Liver (tissue), 9 donors: ENCODE data around the gene TMEM91. TPM values are rescaled to one million over a fixed set of nuclear protein-coding genes. Genes with fewer than 3 reads are reported as not detected.
A peak's percentile ranks its signal among the peaks of the same experiment; 100 is the strongest.

Experiments
- DNase-seq: peaks from one replicate; pipeline ENCODE4 v3.0.0-alpha.2; 2017; ENCODE audit warnings: low spot score
- H3K27ac ChIP-seq, 2 donors: one replicate each; pipeline ENCODE4 v1.7.0; 2013; ENCODE audit warnings: inconsistent platforms in 2 of 2, low read length in 2 of 2, control low read depth in 1 of 2, low read depth in 1 of 2, mild to moderate bottlenecking in 1 of 2
- H3K27me3 ChIP-seq, 4 donors: one replicate each; pipeline versions ENCODE4 v1.6.1 to v1.7.0; 2013; ENCODE audit warnings: low read length in 3 of 4, inconsistent platforms in 1 of 4, mild to moderate bottlenecking in 1 of 4, moderate library complexity in 1 of 4; ENCODE audit not compliant: control insufficient read depth in 4 of 4, insufficient read depth in 4 of 4
- H3K36me3 ChIP-seq, 4 donors: one replicate each; pipeline versions ENCODE4 v1.6.1 to v1.7.0; 2013; ENCODE audit warnings: low read length in 3 of 4, mild to moderate bottlenecking in 3 of 4, low read depth in 1 of 4, moderate library complexity in 1 of 4; ENCODE audit not compliant: control insufficient read depth in 4 of 4, insufficient read depth in 3 of 4
- H3K4me1 ChIP-seq, 4 donors: one replicate each; pipeline versions ENCODE4 v1.6.1 to v1.7.0; 2013; ENCODE audit warnings: low read length in 3 of 4, mild to moderate bottlenecking in 3 of 4, moderate library complexity in 1 of 4; ENCODE audit not compliant: control insufficient read depth in 4 of 4, insufficient read depth in 4 of 4
- H3K4me3 ChIP-seq, 3 donors: one replicate each; pipeline versions ENCODE4 v1.6.1 to v1.7.0; 2013; ENCODE audit warnings: low read length in 3 of 3, control low read depth in 1 of 3, low read depth in 1 of 3, mild to moderate bottlenecking in 1 of 3
- H3K9ac ChIP-seq, 2 donors: one replicate each; pipeline ENCODE4 v1.7.0; 2013; ENCODE audit warnings: low read length in 2 of 2, mild to moderate bottlenecking in 2 of 2, moderate library complexity in 2 of 2, control low read depth in 1 of 2, low read depth in 1 of 2
- H3K9me3 ChIP-seq, 4 donors: one replicate each; pipeline versions ENCODE4 v1.6.1 to v1.7.0; 2013; ENCODE audit warnings: low read length in 3 of 4; ENCODE audit not compliant: control insufficient read depth in 4 of 4
- EGR1 ChIP-seq, 2 donors: IDR thresholded peaks; 2 replicates each; pipeline ENCODE4 v1.6.1; 2016 to 2018; ENCODE audit warnings: antibody characterized with exemption in 2 of 2, low read depth in 2 of 2
- FOXA1 ChIP-seq: IDR thresholded peaks from 2 replicates; pipeline ENCODE4 v1.6.1; 2016; ENCODE audit warnings: antibody characterized with exemption
- GABPA ChIP-seq, 2 donors: IDR thresholded peaks in 1 of 2; conservative IDR thresholded peaks in 1 of 2; 2 replicates each; pipeline ENCODE4 v1.6.1; 2016; ENCODE audit warnings: antibody characterized with exemption in 2 of 2, mild to moderate bottlenecking in 1 of 2, moderate library complexity in 1 of 2
- HNF4A ChIP-seq, 2 donors: conservative IDR thresholded peaks; 2 replicates each; pipeline ENCODE4 v1.6.1; 2016; ENCODE audit warnings: antibody characterized with exemption in 2 of 2, mild to moderate bottlenecking in 2 of 2
- HNF4G ChIP-seq: IDR thresholded peaks from 2 replicates; pipeline ENCODE4 v1.6.1; 2016; ENCODE audit warnings: antibody characterized with exemption
- JUND ChIP-seq, 2 donors: IDR thresholded peaks; 2 replicates each; pipeline ENCODE4 v1.6.1; 2016; ENCODE audit warnings: antibody characterized with exemption in 2 of 2
- RAD21 ChIP-seq, 2 donors: IDR thresholded peaks; 2 replicates each; pipeline ENCODE4 v1.6.1; 2016; ENCODE audit warnings: antibody characterized with exemption in 2 of 2, mild to moderate bottlenecking in 2 of 2
- REST ChIP-seq: IDR thresholded peaks from 2 replicates; pipeline ENCODE4 v1.6.1; 2016; ENCODE audit warnings: antibody characterized with exemption, mild to moderate bottlenecking
- RXRA ChIP-seq, 2 donors: IDR thresholded peaks; 2 replicates each; pipeline ENCODE4 v1.6.1; 2017 to 2018; ENCODE audit warnings: antibody characterized with exemption in 2 of 2, mild to moderate bottlenecking in 1 of 2
- YY1 ChIP-seq: IDR thresholded peaks from 2 replicates; pipeline ENCODE4 v1.6.1; 2016; ENCODE audit warnings: antibody characterized with exemption, mild to moderate bottlenecking
- ZBTB33 ChIP-seq: IDR thresholded peaks from 2 replicates; pipeline ENCODE4 v1.6.1; 2016; ENCODE audit warnings: antibody characterized with exemption
- WGBS: extraction: QIAGEN DNeasy Blood & Tissue Kit; methylation state at CpG from one replicate; pipeline ENCODE4 v1.1.7; 2013; 5-methylcytosine and 5-hydroxymethylcytosine counted together
- polyA plus RNA-seq, 2 donors: library from polyadenylated mRNA; stranded (reverse) in 1 of 2; unstranded in 1 of 2; fragments of 200-250 nt in 1 of 2; fragments of >200 nt in 1 of 2; fragmentation: Nextera tagmentation in 1 of 2; extraction: Ambion mirVana in 1 of 2; gene quantifications; one replicate each; pipeline versions ENCODE4 v1.2.1 to v1.2.3, GENCODE V29; 2013 to 2015
- total RNA-seq, 2 donors: library from RNA; depleted of rRNA; stranded (reverse); fragments of >200 nt; gene quantifications; one replicate each; pipeline ENCODE4 v1.2.3, GENCODE V29; 2014
- TF ChIP-seq, protein P1 (sequence below): IDR thresholded peaks from 2 replicates; pipeline ENCODE4 v1.6.1; 2016; ENCODE audit warnings: antibody characterized with exemption
- TF ChIP-seq, protein P2 (sequence below): IDR thresholded peaks from 2 replicates; pipeline ENCODE4 v1.6.1; 2016; ENCODE audit warnings: antibody characterized with exemption
- donor health status: healthy.
- donor health status: healthy.
- donor health status: healthy.
- donor health status: healthy.
- donor health status: healthy.

TMEM91 gene
- total and polyA plus RNA-seq, 4 donors = 1.6 to 4.0 (median 2.9) TPM

GRCh38 chr19:41397086-41398049, 21.0 kb downstream of the TMEM91 start, which contains the start of the genes BCKDHA and EXOSC5 (continued):
- TF ChIP-seq HNF4G (no peak), EGR1 (IDR thresholded peaks at IDR 0.05; ENCODE audit: low read depth in 2 of 2) (peak in 1 of 2 donors; percentile 47), YY1 (peak; percentile 98)
- TF ChIP-seq, protein P1, sequence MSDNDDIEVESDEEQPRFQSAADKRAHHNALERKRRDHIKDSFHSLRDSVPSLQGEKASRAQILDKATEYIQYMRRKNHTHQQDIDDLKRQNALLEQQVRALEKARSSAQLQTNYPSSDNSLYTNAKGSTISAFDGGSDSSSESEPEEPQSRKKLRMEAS = peak; percentile 99

DNA sequence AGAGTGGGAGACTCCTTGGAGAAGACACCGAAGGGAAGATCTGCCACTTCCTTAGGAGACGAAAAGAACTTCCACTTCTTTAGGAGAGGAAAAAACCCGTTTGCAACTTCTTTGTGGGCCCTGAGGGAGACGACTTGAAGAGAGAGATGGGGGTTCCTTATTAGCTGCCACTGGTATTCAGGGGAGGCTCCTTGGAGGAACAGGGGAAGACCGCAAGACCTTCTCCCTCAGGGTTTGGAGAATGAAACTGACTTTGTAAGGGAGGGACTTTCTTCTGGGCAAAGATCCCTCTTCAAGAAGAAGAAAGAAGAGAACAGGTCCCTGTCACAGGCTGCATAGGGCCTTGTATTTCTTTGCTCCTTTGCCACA, 21.7 kb downstream of the TMEM91 start:
- H3K4me1 ChIP-seq = peaks cover 2 to 28% (median 16%) of the 10 kb centered on the region in 4 donors
- peaks cover 0 to 1% (median 0%) of the 10 kb centered on the region in 4 donors for H3K36me3 ChIP-seq
- TF ChIP-seq, protein P2, sequence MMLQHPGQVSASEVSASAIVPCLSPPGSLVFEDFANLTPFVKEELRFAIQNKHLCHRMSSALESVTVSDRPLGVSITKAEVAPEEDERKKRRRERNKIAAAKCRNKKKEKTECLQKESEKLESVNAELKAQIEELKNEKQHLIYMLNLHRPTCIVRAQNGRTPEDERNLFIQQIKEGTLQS = no peak
- TF ChIP-seq FOXA1 = no peak
- no peak for TF ChIP-seq ZBTB33
- no peak for TF ChIP-seq JUND (IDR thresholded peaks at IDR 0.05)
- TF ChIP-seq RAD21 (IDR thresholded peaks at IDR 0.05) = no peak
- TF ChIP-seq GABPA (IDR thresholded peaks at IDR 0.05 in 1 of 2, conservative IDR thresholded peaks at IDR 0.05 in 1 of 2) = no peak
- no peak for TF ChIP-seq EGR1 (IDR thresholded peaks at IDR 0.05; ENCODE audit: low read depth in 2 of 2)
- TF ChIP-seq RXRA (IDR thresholded peaks at IDR 0.05) = no peak
- no peak for TF ChIP-seq REST
- under 1% methylated on average over 5 of the region's 5 CpGs for WGBS
- H3K27ac ChIP-seq = peak overlapping the region; percentile 92 to 98
- no peaks in the 10 kb centered on the region for H3K27me3 ChIP-seq
- no peaks in the 10 kb centered on the region for H3K9me3 ChIP-seq
- peak overlapping the region; percentile 94 to 98 for H3K9ac ChIP-seq
- peak overlapping the region; percentile 70 to 99 (median 84) for H3K4me3 ChIP-seq
- no peak for DNase-seq

- H3K4me1 ChIP-seq = peaks cover 2 to 34% (median 17%) of the 10 kb centered on the region in 4 donors
- H3K9ac ChIP-seq = peak overlapping the region; percentile 67 to 98
- H3K36me3 ChIP-seq = peaks cover 0 to 4% (median 0%) of the 10 kb centered on the region in 4 donors
- no peaks in the 10 kb centered on the region for H3K9me3 ChIP-seq
- no peak overlapping the region for H3K27ac ChIP-seq
- no peaks in the 10 kb centered on the region for H3K27me3 ChIP-seq
- no peak for DNase-seq
- TF ChIP-seq REST = no peak
- TF ChIP-seq HNF4A (conservative IDR thresholded peaks at IDR 0.05) = no peak
- TF ChIP-seq RXRA (IDR thresholded peaks at IDR 0.05) = no peak
- TF ChIP-seq FOXA1 = no peak
- TF ChIP-seq, protein P1 = no peak
- TF ChIP-seq RAD21 (IDR thresholded peaks at IDR 0.05) = no peak
- no peak for TF ChIP-seq JUND (IDR thresholded peaks at IDR 0.05)
- TF ChIP-seq EGR1 (IDR thresholded peaks at IDR 0.05; ENCODE audit: low read depth in 2 of 2) = no peak
- WGBS = 34% methylated on average over 3 of the region's 3 CpGs
- H3K4me3 ChIP-seq = peak overlapping the region; percentile 70 to 99 (median 84)
Measured at GRCh38 chr19:41398598-41398997, 22.3 kb downstream of the TMEM91 start.
